Lung (tissue), 12 donors: ENCODE results near the gene DHX30. TPM values are rescaled to one million over a fixed set of nuclear protein-coding genes. Genes with fewer than 3 reads are reported as not detected.
A peak's percentile ranks its signal among the peaks of the same experiment; 100 is the strongest.

Experiments
- ATAC-seq: fragments of 200-7000 bp; cut with Tn5 transposase; one replicate; pipeline ENCODE4 v1.9.1; 2020; ENCODE audit warnings: moderate number of reproducible peaks; ENCODE audit not compliant: insufficient read depth, low FRiP score
- DNase-seq, 3 donors: peaks; one replicate each; pipeline ENCODE4 v3.0.0-alpha.2; 2013 to 2017
- H3K27ac ChIP-seq, 2 donors: one replicate each; pipeline ENCODE4 v1.5.1; 2013; ENCODE audit warnings: mild to moderate bottlenecking in 2 of 2, moderate library complexity in 2 of 2, control low read depth in 1 of 2, inconsistent platforms in 1 of 2, low read depth in 1 of 2, low read length in 1 of 2
- H3K27me3 ChIP-seq, 3 donors: one replicate each; pipeline ENCODE4 v1.5.1; 2013; ENCODE audit warnings: low read length in 2 of 3; ENCODE audit not compliant: control insufficient read depth in 3 of 3, insufficient read depth in 3 of 3
- H3K36me3 ChIP-seq, 4 donors: one replicate each; pipeline ENCODE4 v1.5.1; 2013; ENCODE audit warnings: low read length in 4 of 4, mild to moderate bottlenecking in 1 of 4, moderate library complexity in 1 of 4; ENCODE audit not compliant: control insufficient read depth in 4 of 4, insufficient read depth in 4 of 4
- H3K4me1 ChIP-seq, 5 donors: one replicate each; pipeline ENCODE4 v1.5.1; 2013; ENCODE audit warnings: low read length in 5 of 5, mild to moderate bottlenecking in 2 of 5, moderate library complexity in 1 of 5; ENCODE audit not compliant: control insufficient read depth in 5 of 5, insufficient read depth in 5 of 5
- H3K4me3 ChIP-seq: one replicate; pipeline ENCODE4 v1.5.1; 2013; ENCODE audit warnings: mild to moderate bottlenecking, control low read depth, moderate library complexity
- H3K9ac ChIP-seq, 2 donors: one replicate each; pipeline ENCODE4 v1.5.1; 2013; ENCODE audit warnings: low read length in 2 of 2, control low read depth in 1 of 2; ENCODE audit not compliant: insufficient read depth in 1 of 2
- H3K9me3 ChIP-seq, 4 donors: one replicate each; pipeline ENCODE4 v1.5.1; 2013; ENCODE audit warnings: low read length in 3 of 4, mild to moderate bottlenecking in 1 of 4, moderate library complexity in 1 of 4; ENCODE audit not compliant: control insufficient read depth in 4 of 4, insufficient read depth in 3 of 4
- CTCF ChIP-seq: IDR thresholded peaks from 2 replicates; pipeline ENCODE4 v1.5.1; 2012; ENCODE audit warnings: mild to moderate bottlenecking; ENCODE audit errors: control extremely low read depth, extremely low read depth
- WGBS, 2 donors: extraction: QIAGEN DNeasy Blood & Tissue Kit; methylation state at CpG; one replicate each; pipeline ENCODE4 v1.1.7; 2013; 5-methylcytosine and 5-hydroxymethylcytosine counted together
- polyA plus RNA-seq, 2 donors: library from polyadenylated mRNA; stranded (reverse); fragments of 200-250 nt; gene quantifications; one replicate each; pipeline ENCODE4 v1.2.1, GENCODE V29; 2013
- total RNA-seq, 2 donors: library from RNA; depleted of rRNA in 1 of 2; stranded (reverse); fragments of >200 nt in 1 of 2; gene quantifications; one replicate each; pipeline ENCODE4 v1.2.1, GENCODE V29; 2014 to 2021
- donor health status: control.
- donor health status: control.
- donor health status: Bipolar disorder and iron deficiency.
- donor health status: healthy.
- donor health status: DM: yes; HTN: yes; CAD: no.

DHX30 gene
- total and polyA plus RNA-seq, 4 donors, result 42.2 to 65.9 (median 53.8) TPM

- no peaks in the 10 kb centered on the region for H3K27me3 ChIP-seq
- no peak overlapping the region for H3K27ac ChIP-seq
- H3K4me1 ChIP-seq, result no peaks in the 10 kb centered on the region
- H3K9ac ChIP-seq, result no peak overlapping the region
- TF ChIP-seq CTCF, result no peak
- peaks cover 12 to 30% (median 18%) of the 10 kb centered on the region in 4 donors for H3K36me3 ChIP-seq
- DNase-seq (no peak), ATAC-seq (no peak)
- H3K4me3 ChIP-seq, result no peak overlapping the region
- 81 to 89% methylated on average over 8 of the region's 8 CpGs for WGBS, 2 donors
- H3K9me3 ChIP-seq, result no peaks in the 10 kb centered on the region
Measured at GRCh38 chr3:47813551-47814177, 10.7 kb downstream of the DHX30 start.

GRCh38 chr3:47817609-47818008 lies 14.7 kb downstream of the DHX30 start:
- WGBS, 2 donors, result 93 to 95% methylated on average over 7 of the region's 7 CpGs
- Histone ChIP-seq H3K27me3 (no peaks in the 10 kb centered on the region), H3K9me3 (no peaks in the 10 kb centered on the region), H3K36me3 (peaks cover 5 to 29% (median 14%) of the 10 kb centered on the region in 4 donors), H3K4me1 (no peaks in the 10 kb centered on the region), H3K9ac (no peak overlapping the region), H3K27ac (no peak overlapping the region), H3K4me3 (no peak overlapping the region)
- DNase-seq (no peak), ATAC-seq (no peak)
- TF ChIP-seq CTCF, result no peak

- peak overlapping the region; percentile 65 to 89 for H3K27ac ChIP-seq
- TF ChIP-seq CTCF, result peak; percentile 78
- H3K36me3 ChIP-seq, result peaks cover 10 to 18% (median 14%) of the 10 kb centered on the region in 4 donors
- H3K4me1 ChIP-seq, result peaks cover 4 to 14% (median 7%) of the 10 kb centered on the region in 5 donors
- H3K4me3 ChIP-seq, result peak overlapping the region; percentile 85
- no peaks in the 10 kb centered on the region for H3K27me3 ChIP-seq
- 4 to 5% methylated on average over 63 to 77 of the region's 77 CpGs for WGBS, 2 donors
- peak; percentile 85 to 90 (median 87) for DNase-seq
- ATAC-seq, result peak; percentile 99
- peak overlapping the region; percentile 87 to 96 for H3K9ac ChIP-seq
- no peaks in the 10 kb centered on the region for H3K9me3 ChIP-seq
Measured at GRCh38 chr3:47824541-47825473, 21.9 kb downstream of the DHX30 start.
